ENCODE measurements around the gene ZNF518B. TPM values are rescaled to one million over a fixed set of nuclear protein-coding genes. Genes with fewer than 3 reads are reported as not detected.

ZNF518B gene
- total and polyA plus RNA-seq, 9 of the 15 experiments (the other 6 are each of a cell fraction or from before 2014, with no cell fraction given) = 13.1 to 48.9 (median 37.5) TPM

DNA sequence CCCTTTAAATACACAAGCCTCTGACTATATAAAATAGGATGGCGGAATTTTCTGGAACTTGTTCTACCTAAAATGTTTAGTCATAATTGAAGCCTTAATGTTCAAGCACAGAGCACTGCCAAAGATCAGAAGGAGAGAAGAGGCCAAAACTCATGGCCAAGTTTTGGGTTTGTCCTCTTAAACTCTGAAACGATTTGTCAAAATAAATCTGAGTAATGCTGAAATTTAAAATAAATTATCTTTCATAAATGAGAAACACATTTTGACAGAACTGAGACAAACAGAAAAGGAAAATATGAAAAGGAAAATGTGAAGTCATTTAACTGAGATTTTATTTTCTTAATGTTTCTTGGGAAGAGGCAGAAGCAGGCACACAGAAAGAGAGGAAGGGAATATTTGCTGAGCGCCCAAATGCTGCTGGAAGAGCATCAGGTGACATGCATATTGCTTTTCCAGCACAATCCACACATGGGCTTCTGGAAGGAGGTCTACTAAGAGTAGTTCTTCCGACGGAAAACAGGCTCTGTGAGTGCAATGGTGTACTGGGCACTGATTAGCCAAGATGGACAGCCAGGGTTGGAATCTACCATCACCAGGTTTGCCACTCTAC is 47.4 kb upstream of the ZNF518B start:
- intact Hi-C loops (cut with micrococcal nuclease) (no loop called here), in situ Hi-C loops (cut with MboI) (no loop called here)
- H3K4me3 ChIP-seq = no peak overlapping the region
- 0 out of 2 replicates have a peak, but pooled peaks cover 2% of the 10 kb centered on the region for H3K9me3 ChIP-seq (replicated peaks; ENCODE audit: control insufficient read depth, insufficient read depth, low read depth, low read length)
- H3K4me1 ChIP-seq (replicated peaks in 1 of 2; ENCODE audit: control insufficient read depth in 2 of 2, insufficient read depth in 2 of 2, low read length in 2 of 2) = peaks cover 0 to under 1% of the 10 kb centered on the region in 2 experiments; a peak in 1 of 5 replicates
- no peak for ATAC-seq
- H3K4me2 ChIP-seq (ENCODE audit: insufficient read depth, low read length) = no peak overlapping the region
- no peaks in the 10 kb centered on the region for H3K9me1 ChIP-seq (ENCODE audit: control insufficient read depth, insufficient read depth, low read length)
- no peaks in the 10 kb centered on the region for H4K20me1 ChIP-seq (replicated peaks; ENCODE audit: control insufficient read depth, insufficient read depth, low read length)
- FAIRE-seq = no peak
- CTCF ChIA-PET (ENCODE audit: low intra/inter-chr PET ratio) = no interaction called here
- peaks cover 9 to 11% of the 10 kb centered on the region in 2 experiments; a peak in 3 of 5 replicates for H3K27me3 ChIP-seq (ENCODE audit: control insufficient read depth in 2 of 2, insufficient read depth in 2 of 2, low read length in 2 of 2)
- TF ChIP-seq CC2D1A (IDR thresholded peaks at IDR 0.05) = no peak
- TF ChIP-seq ZNF644 (tag; IDR thresholded peaks at IDR 0.05; ENCODE audit: low read depth) = no peak
- TF ChIP-seq ZNF586 (CRISPR knock-in tag; conservative IDR thresholded peaks at IDR 0.05) = no peak
- no peak for TF ChIP-seq NFIX (CRISPR knock-in tag; IDR thresholded peaks at IDR 0.05; ENCODE audit: low read depth)
- no peak for TF ChIP-seq ZNF140 (CRISPR knock-in tag; IDR thresholded peaks at IDR 0.05)
- no peaks in the 10 kb centered on the region for H3K79me2 ChIP-seq (ENCODE audit: control insufficient read depth, insufficient read depth, low read length)
- no peak overlapping the region for H3K27ac ChIP-seq (ENCODE audit: extremely low read depth, low read depth, low read length)
- 8% methylated on average over 5 of the region's 5 CpGs for WGBS (ENCODE audit: insufficient coverage, low coverage, missing lambda C conversion rate)
- DNase-seq (ENCODE audit: extremely low read depth in 1 of 4, low spot score in 3 of 4) = no peak
- no peaks in the 10 kb centered on the region for H3K36me3 ChIP-seq (ENCODE audit: control insufficient read depth, insufficient read depth, low read length)
- POLR2A ChIA-PET = no interaction called here
- no peak overlapping the region for H2AFZ ChIP-seq (ENCODE audit: low read depth, low read length)
- H3K9ac ChIP-seq (ENCODE audit: insufficient read depth in 1 of 2, low read depth in 2 of 2, low read length in 2 of 2) = no peak overlapping the region
- BruUV-seq (replicated peaks) = no TSS peak

- Histone ChIP-seq H3K9ac (ENCODE audit: insufficient read depth in 1 of 2, low read depth in 2 of 2, low read length in 2 of 2) (no peak overlapping the region), H3K27ac (ENCODE audit: extremely low read depth, low read depth, low read length) (no peak overlapping the region), H3K9me1 (ENCODE audit: control insufficient read depth, insufficient read depth, low read length) (no peaks in the 10 kb centered on the region), H3K4me3 (no peak overlapping the region), H3K9me3 (replicated peaks; ENCODE audit: control insufficient read depth, insufficient read depth, low read depth, low read length) (0 out of 2 replicates have a peak, but pooled peaks cover 2% of the 10 kb centered on the region), H4K20me1 (replicated peaks; ENCODE audit: control insufficient read depth, insufficient read depth, low read length) (no peaks in the 10 kb centered on the region), H3K4me1 (replicated peaks in 1 of 2; ENCODE audit: control insufficient read depth in 2 of 2, insufficient read depth in 2 of 2, low read length in 2 of 2) (peaks cover 0 to 4% of the 10 kb centered on the region in 2 experiments; a peak in 2 of 5 replicates), H3K4me2 (ENCODE audit: insufficient read depth, low read length) (no peak overlapping the region), H3K79me2 (ENCODE audit: control insufficient read depth, insufficient read depth, low read length) (no peaks in the 10 kb centered on the region), H3K27me3 (ENCODE audit: control insufficient read depth in 2 of 2, insufficient read depth in 2 of 2, low read length in 2 of 2) (peaks cover 12 to 17% of the 10 kb centered on the region in 2 experiments; a peak in 3 of 5 replicates), H3K36me3 (ENCODE audit: control insufficient read depth, insufficient read depth, low read length) (no peaks in the 10 kb centered on the region), H2AFZ (ENCODE audit: low read depth, low read length) (no peak overlapping the region)
- BruUV-seq (replicated peaks) = no TSS peak
- in situ Hi-C loops (cut with MboI) (no loop called here), intact Hi-C loops (cut with micrococcal nuclease) (no loop called here)
- no peak for DNase-seq (ENCODE audit: extremely low read depth in 1 of 4, low spot score in 3 of 4)
- no peak for ATAC-seq
- CTCF ChIA-PET (ENCODE audit: low intra/inter-chr PET ratio) = no interaction called here
- TF ChIP-seq ZBTB49 (CRISPR knock-in tag; IDR thresholded peaks at IDR 0.05; ENCODE audit: borderline replicate concordance) (no peak), SRSF1 (IDR thresholded peaks at IDR 0.05; ENCODE audit: low read depth, low read length) (no peak), GATA2 (CRISPR knock-in tag; IDR thresholded peaks at IDR 0.05) (no peak), KAT7 (CRISPR knock-in tag; IDR thresholded peaks at IDR 0.05; ENCODE audit: borderline replicate concordance) (no peak)
- 14% methylated on average over 5 of the region's 5 CpGs for WGBS (ENCODE audit: insufficient coverage, low coverage, missing lambda C conversion rate)
- POLR2A ChIA-PET = interaction anchor here (0.6 to 1.6 kb wide), 2 partner anchors 21 to 81 kb away, joined by 3 read pairs; no protein-coding TSS in a partner anchor
- FAIRE-seq = no peak
Measured at GRCh38 chr4:10502717-10503116, 45.5 kb upstream of the ZNF518B start.

Data from K562 (cell line).